LNCAP (cell line): Measurements from ENCODE around the gene FBXL16.

Experiments
- TF ChIP-seq, protein P1 (sequence below): fragments of 450-650 bp; IDR thresholded peaks from 2 replicates; pipeline ENCODE4 v1.5.1; 2017; ENCODE audit warnings: mild to moderate bottlenecking

The FBXL16 gene

DNA sequence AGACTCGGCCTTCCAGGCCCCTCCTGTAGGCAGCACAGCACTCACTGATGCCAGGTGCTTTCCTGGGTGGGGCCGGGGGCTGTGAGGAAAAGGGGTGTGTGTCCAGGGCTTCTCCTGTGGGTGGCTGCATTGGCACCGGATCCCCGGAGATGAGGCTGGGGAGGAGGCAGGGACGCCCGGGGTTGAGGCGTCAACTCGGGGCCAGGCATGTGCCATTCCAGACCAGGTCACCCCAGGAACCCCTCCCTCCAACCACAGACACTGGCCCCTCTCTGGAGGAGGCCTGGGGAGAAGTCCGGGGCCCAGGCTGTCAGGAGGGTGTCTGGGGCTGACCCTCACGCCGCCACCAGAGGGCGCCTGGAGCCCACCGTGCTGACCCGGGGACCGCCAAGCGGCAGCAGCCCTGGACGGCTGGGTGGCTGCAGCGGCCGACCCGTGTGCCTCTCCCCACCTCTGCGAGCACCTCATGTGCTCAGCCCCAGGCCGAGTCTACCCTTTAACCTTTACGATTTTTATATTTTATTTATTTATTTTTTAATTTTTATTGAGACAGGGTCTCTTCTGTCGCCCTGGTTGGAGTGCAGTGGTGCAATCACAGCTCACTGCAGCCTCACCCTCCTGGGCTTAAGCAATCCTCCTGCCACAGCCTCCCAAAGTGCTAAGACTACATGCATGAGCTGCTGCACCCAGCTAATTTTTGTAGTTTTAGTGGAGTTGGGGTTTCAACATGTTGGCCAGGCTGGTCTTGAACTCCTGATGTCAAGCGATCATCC is 6.1 kb upstream of the FBXL16 start:
- TF ChIP-seq, protein P1, sequence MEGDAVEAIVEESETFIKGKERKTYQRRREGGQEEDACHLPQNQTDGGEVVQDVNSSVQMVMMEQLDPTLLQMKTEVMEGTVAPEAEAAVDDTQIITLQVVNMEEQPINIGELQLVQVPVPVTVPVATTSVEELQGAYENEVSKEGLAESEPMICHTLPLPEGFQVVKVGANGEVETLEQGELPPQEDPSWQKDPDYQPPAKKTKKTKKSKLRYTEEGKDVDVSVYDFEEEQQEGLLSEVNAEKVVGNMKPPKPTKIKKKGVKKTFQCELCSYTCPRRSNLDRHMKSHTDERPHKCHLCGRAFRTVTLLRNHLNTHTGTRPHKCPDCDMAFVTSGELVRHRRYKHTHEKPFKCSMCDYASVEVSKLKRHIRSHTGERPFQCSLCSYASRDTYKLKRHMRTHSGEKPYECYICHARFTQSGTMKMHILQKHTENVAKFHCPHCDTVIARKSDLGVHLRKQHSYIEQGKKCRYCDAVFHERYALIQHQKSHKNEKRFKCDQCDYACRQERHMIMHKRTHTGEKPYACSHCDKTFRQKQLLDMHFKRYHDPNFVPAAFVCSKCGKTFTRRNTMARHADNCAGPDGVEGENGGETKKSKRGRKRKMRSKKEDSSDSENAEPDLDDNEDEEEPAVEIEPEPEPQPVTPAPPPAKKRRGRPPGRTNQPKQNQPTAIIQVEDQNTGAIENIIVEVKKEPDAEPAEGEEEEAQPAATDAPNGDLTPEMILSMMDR, result peak; percentile 87

DNA sequence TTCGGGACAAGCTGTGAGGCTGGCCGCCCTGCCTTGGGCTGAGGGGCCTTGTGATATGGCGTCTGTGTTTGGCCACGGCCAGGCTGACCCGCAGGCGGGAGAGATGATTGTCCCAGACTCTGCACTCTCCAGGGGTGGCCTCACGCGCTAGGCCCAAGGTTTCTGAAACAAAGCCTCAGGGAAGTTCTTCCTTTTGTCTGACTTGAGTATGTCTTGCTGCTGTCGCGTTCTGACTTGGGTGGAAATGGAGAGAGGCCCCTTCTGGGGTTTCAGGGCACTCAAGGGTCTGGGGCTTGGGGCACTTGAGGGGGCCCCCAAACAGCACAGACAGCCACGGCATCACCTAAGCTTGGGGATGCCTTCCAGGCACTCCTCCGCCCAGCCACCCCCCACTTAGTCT is 5.5 kb upstream of the FBXL16 start:
- TF ChIP-seq, protein P1, result no peak

DNA sequence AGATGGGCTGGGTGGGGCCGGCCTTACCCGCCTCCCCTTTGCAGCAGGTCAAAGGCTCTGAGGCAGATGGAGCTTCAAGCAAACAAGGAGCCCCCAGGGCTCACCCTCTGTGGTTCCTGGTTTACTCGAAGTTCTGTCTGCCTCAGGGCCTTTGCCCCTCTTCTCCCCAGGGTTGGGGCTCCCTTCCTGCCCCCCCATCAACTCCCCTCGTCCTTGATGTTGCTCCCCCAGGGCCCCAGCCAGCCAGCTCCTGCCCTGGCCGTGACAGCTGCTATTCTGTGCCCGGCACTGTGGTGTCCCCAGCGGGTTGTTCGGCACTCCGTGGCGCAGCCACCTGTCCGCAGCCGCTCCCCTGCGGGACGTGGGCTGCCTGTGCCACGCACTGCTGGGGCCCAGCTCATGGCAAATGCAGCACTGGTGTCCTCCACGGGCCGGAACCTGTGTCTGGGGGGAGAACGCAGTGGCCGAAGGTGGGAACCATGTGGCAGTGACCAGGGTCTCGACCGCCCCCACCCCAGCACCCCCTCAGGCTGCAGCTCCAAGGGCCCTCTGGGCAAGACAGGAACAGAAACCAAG is 5.0 kb upstream of the FBXL16 start:
- TF ChIP-seq, protein P1, result no peak

DNA sequence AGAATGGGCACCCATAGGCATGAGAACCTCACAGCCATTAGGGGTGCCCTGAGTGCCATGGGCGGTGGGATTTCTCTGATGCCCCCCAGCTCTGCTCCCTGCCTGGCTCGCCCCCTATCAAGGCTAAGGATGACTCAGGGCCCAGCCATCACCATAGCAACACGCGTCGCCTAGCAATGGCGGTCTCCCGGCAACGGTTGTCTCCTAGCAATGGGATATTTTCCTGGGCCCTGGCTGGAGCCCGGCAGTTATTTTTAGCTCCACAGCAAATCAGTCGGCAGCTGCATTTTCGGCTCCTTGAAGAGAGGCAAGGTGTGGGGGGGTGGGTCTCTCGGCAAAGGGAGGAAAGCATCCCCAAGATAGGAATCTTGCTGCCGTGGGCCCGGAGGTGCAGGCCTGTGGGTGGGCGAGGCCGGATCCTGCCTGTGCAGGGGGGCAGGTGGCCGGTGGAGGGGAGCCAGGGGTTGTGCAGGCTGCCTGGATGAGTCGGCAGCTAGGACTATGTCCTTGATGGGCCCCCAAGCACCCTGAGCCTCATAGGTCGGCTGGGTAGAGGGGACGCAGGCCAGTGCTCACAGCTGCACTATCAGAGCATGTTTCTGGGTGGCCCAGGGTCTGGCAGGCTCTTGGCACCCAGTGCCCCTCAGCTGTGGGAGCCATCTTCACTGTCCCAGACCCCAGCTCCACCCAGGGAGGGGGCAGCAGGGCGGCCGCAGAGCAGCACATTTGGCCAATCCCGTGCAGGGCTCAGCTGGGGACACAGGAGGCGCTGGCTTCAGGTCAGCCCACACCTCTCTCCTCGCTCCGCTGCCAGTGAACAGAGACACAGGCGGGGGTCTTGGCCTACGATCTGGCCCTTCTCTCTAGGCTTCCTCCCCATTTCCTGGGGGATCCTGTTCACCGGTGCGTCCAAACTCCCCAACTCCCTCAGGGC is 4.2 kb upstream of the FBXL16 start:
- TF ChIP-seq, protein P1, result no peak

DNA sequence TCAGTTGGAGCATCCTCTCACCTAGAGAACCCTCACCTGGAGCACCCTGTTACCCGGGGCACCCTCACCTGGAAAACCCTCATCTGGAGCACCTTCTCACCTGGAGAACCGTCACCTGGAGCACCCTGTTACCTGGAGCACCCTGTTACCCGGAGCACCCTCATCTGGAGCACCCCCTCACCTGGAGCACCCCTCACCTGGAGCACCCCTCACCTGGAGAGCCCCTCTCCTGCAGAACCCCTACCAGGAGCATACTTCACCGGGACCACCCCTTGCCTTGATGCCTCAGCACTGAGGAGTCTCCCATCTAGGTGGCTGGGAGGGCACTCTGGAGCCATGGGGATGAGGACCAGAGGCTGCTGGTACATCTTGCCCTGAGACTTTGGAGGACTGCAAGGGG is 3.4 kb upstream of the FBXL16 start:
- TF ChIP-seq, protein P1, result no peak

DNA sequence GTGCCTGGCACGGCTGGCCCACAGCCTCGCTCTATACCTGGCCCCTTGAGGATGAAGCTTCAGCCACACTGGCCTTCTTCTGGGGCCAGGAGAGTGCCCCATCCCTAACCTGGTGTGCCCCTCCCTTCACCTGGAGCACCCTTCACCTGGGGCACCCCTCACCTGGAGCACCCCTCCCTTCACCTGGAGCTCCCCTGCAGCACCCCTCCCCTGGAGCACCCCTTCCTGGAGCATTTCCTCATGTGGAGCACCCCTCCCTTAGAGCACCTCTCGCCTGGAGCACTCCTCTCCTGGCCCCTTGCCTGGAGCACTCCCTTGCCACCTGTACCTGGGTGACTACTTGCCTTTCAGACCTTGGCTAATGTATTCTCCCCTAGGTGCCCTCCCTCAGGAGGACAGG is 2.4 kb upstream of the FBXL16 start:
- TF ChIP-seq, protein P1, result no peak

DNA sequence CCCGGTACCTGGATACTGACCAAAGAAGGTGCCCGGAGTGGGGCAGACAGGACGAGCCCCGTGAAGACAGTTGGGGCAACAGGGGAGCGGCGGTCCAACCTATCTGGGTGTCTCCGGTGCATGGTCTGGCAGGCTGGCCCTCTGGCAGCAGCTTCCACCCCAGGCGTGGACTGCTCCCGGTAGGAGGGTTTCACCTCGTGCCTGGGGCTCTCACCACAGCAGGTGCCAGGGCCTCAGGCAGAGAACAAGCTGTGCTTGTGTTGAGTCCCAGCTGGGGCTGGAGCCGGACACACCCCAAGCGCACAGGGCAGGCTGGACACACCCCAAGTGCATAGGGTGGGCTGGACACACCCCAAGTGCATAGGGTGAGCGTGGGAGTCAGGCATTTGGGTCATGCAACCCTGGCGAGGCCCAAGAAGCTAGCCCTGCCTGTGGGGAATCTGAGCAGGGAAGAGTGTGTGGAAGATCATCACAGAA is 1.5 kb upstream of the FBXL16 start:
- TF ChIP-seq, protein P1, result no peak
